GM12878 (cell line): ENCODE data around the gene ZNF154. TPM values are rescaled to one million over a fixed set of nuclear protein-coding genes. Genes with fewer than 3 reads are reported as not detected.

Source experiments
- ATAC-seq: fragments of 200-7000 bp; cut with Tn5 transposase; 3 replicates; pipeline ENCODE4 v1.9.1; 2020; ENCODE audit warnings: mild to moderate bottlenecking, moderate library complexity
- BruUV-seq: library from RNA; stranded (reverse); fragments of 400-500 nt; replicated peaks from 2 replicates; lab custom pipeline; 2021; lab: Mats Ljungman, UMichigan
- CTCF ChIA-PET: fragments of 300-600 bp; sonication (Branson Sonifier 250); formaldehyde crosslinking; extraction: SDS; loops from one replicate; lab custom pipeline; 2021; ENCODE audit warnings: inconsistent platforms; lab: Yijun Ruan, JAX
- POLR2A ChIA-PET: fragments of 350-600 bp; formaldehyde crosslinking; extraction: SDS; loops from one replicate; lab custom pipeline; 2021; ENCODE audit warnings: inconsistent platforms; lab: Charles Lee
- RAD21 ChIA-PET: fragments of 300-600 bp; sonication (Branson Sonifier 250); formaldehyde crosslinking; loops from one replicate; lab custom pipeline; 2023; ENCODE audit warnings: antibody characterized with exemption; ENCODE audit not compliant: unreplicated experiment; lab: Charles Lee
- SMC1A ChIA-PET: fragments of 300-600 bp; sonication (Branson Sonifier 250); formaldehyde crosslinking; loops from one replicate; lab custom pipeline; 2023; ENCODE audit not compliant: unreplicated experiment, uncharacterized antibody; lab: Charles Lee
- DNase-seq: peaks from one replicate; pipeline ENCODE4 v3.0.0-alpha.2; 2011; ENCODE audit warnings: low read depth, low spot score
- FAIRE-seq: peaks from 3 replicates; lab custom pipeline; 2011; peaks lifted over from hg19 to GRCh38; lab: Jason Lieb, UNC
- H2AFZ ChIP-seq: 2 replicates; pipeline ENCODE4 v1.6.0; 2011; ENCODE audit warnings: low read depth, low read length, control low read depth; ENCODE audit not compliant: control insufficient read depth
- H3K27ac ChIP-seq: 2 replicates; pipeline ENCODE4 v1.5.1; 2011; ENCODE audit warnings: control low read depth; ENCODE audit not compliant: control insufficient read depth, insufficient read depth
- H3K27me3 ChIP-seq, 2 experiments: replicated peaks in 1 of 2; 2 replicates each; pipeline versions ENCODE4 v1.6.0 to v1.6.1; 2011; ENCODE audit warnings: low read length in 1 of 2; ENCODE audit not compliant: control insufficient read depth in 2 of 2, insufficient read depth in 2 of 2
- H3K36me3 ChIP-seq, 2 experiments: 2 replicates each; pipeline ENCODE4 v1.5.1; 2011; ENCODE audit warnings: low read length in 1 of 2; ENCODE audit not compliant: control insufficient read depth in 2 of 2, insufficient read depth in 2 of 2
- H3K4me1 ChIP-seq: 2 replicates; pipeline ENCODE4 v1.6.1; 2011; ENCODE audit warnings: mild to moderate bottlenecking, low read length, moderate library complexity, mixed read lengths; ENCODE audit not compliant: control insufficient read depth, insufficient read depth
- H3K4me2 ChIP-seq: 2 replicates; pipeline ENCODE4 v1.6.0; 2011; ENCODE audit warnings: control low read depth; ENCODE audit not compliant: control insufficient read depth, insufficient read depth
- H3K4me3 ChIP-seq: fragments of 200-600 bp; sonication (generic); 2 replicates; pipeline ENCODE4 v1.5.1; 2016
- H3K79me2 ChIP-seq: 2 replicates; pipeline ENCODE4 v1.6.0; 2011; ENCODE audit warnings: low read length; ENCODE audit not compliant: control insufficient read depth, insufficient read depth
- H3K9ac ChIP-seq: 2 replicates; pipeline ENCODE4 v1.8.0; 2011; ENCODE audit warnings: low read length, control low read depth, mixed read lengths; ENCODE audit not compliant: control insufficient read depth, insufficient read depth
- H3K9me3 ChIP-seq: replicated peaks from 3 replicates; pipeline ENCODE4 v1.5.1; 2011; ENCODE audit warnings: mild to moderate bottlenecking, low read length; ENCODE audit not compliant: control insufficient read depth, insufficient read depth
- H4K20me1 ChIP-seq: 2 replicates; pipeline ENCODE4 v1.6.0; 2011; ENCODE audit not compliant: control insufficient read depth, insufficient read depth
- BACH1 ChIP-seq: fragments of 450-650 bp; IDR thresholded peaks from 2 replicates; pipeline ENCODE4 v1.6.1; 2017; ENCODE audit warnings: mild to moderate bottlenecking, borderline replicate concordance
- CREM ChIP-seq: IDR thresholded peaks from 2 replicates; pipeline ENCODE4 v1.6.1; 2014; ENCODE audit warnings: antibody characterized with exemption, low read depth
- ESRRA ChIP-seq: IDR thresholded peaks from 2 replicates; pipeline ENCODE4 v1.6.1; 2012; ENCODE audit warnings: mild to moderate bottlenecking, low read length, improper control_type of control experiment
- HDAC6 ChIP-seq: fragments of 200-600 bp; sonication (generic); IDR thresholded peaks from one replicate; pipeline ENCODE4 v1.8.0; 2017; ENCODE audit warnings: antibody characterized with exemption; ENCODE audit not compliant: unreplicated experiment
- NFXL1 ChIP-seq: fragments of 450-650 bp; IDR thresholded peaks from 2 replicates; pipeline ENCODE4 v1.6.1; 2017; ENCODE audit warnings: antibody characterized with exemption, mild to moderate bottlenecking, borderline replicate concordance
- PAX8 ChIP-seq: fragments of 450-650 bp; IDR thresholded peaks from 2 replicates; pipeline ENCODE4 v1.6.1; 2017; ENCODE audit warnings: mild to moderate bottlenecking, moderate library complexity
- SPI1 ChIP-seq: IDR thresholded peaks from 2 replicates; pipeline ENCODE4 v1.6.1; 2011; ENCODE audit warnings: low read depth, mild to moderate bottlenecking, low read length, moderate library complexity, borderline replicate concordance; ENCODE audit not compliant: insufficient read depth
- STAT1 ChIP-seq: fragments of 450-650 bp; conservative IDR thresholded peaks from 2 replicates; pipeline ENCODE4 v1.6.1; 2014; ENCODE audit warnings: antibody characterized with exemption, mild to moderate bottlenecking
- SUPT20H ChIP-seq: IDR thresholded peaks from 2 replicates; pipeline ENCODE4 v1.6.1; 2011; ENCODE audit warnings: low read depth, mild to moderate bottlenecking, low read length, moderate library complexity, borderline replicate concordance; ENCODE audit not compliant: control insufficient read depth
- YBX1 ChIP-seq: fragments of 450-650 bp; IDR thresholded peaks from 2 replicates; pipeline ENCODE4 v1.6.1; 2016; ENCODE audit warnings: antibody characterized with exemption
- WGBS: methylation state at CpG from one replicate; pipeline ENCODE4 v1.1.6; 2016; ENCODE audit warnings: low lambda C conversion rate; ENCODE audit not compliant: insufficient replicate concordance, insufficient coverage; ENCODE audit errors: missing lambda C conversion rate; 5-methylcytosine and 5-hydroxymethylcytosine counted together
- in situ Hi-C: fragments of 300-500 bp; cut with MboI; formaldehyde crosslinking; loops from 9 replicates; pipeline ENCODE4 v1.14.3; 2018; ENCODE audit warnings: mixed read lengths
- intact Hi-C: fragments of 100-400 bp; cut with micrococcal nuclease; formaldehyde crosslinking; loops from one replicate; pipeline ENCODE4 v1.14.2; 2022; ENCODE audit not compliant: unreplicated experiment
- polyA plus RNA-seq, 11 experiments: library from polyadenylated mRNA; depleted of rRNA in 4 of 11; unstranded in 6 of 11; stranded (reverse) in 5 of 11; fragments of >200 nt; fragmentation: Nextera tagmentation in 4 of 11; fragmentation: Illumina TruSeq in 1 of 11; extraction: Ambion mirVana in 4 of 11; extraction: Trizol in 1 of 11; gene quantifications; 1 replicate in 1 of 11; 2 replicates in 10 of 11; pipeline versions ENCODE4 v1.2.1 to v1.2.3, GENCODE V29; 2011 to 2016; ENCODE audit warnings: inconsistent platforms in 2 of 11, missing spikeins in 2 of 11, low read depth in 1 of 11
- total RNA-seq, 4 experiments: library from RNA; depleted of rRNA in 3 of 4; stranded (reverse); fragments of >200 nt in 3 of 4; fragmentation: Illumina TruSeq in 1 of 4; extraction: Trizol in 1 of 4; gene quantifications; 2 replicates each; pipeline versions ENCODE4 v1.2.1 to v1.2.3, GENCODE V29; 2013 to 2021
- TF ChIP-seq, protein P1 (sequence below): fragments of 450-650 bp; IDR thresholded peaks from 2 replicates; pipeline ENCODE4 v1.6.1; 2017; ENCODE audit warnings: mild to moderate bottlenecking, low read depth, inconsistent platforms; ENCODE audit not compliant: poor library complexity, severe bottlenecking
- TF ChIP-seq, protein P2 (sequence below): fragments of 450-650 bp; formaldehyde crosslinking; IDR thresholded peaks from 2 replicates; pipeline ENCODE4 v1.4.0; 2020; ENCODE audit warnings: mild to moderate bottlenecking, moderate library complexity
- TF ChIP-seq, protein P3 (sequence below): IDR thresholded peaks from 2 replicates; pipeline ENCODE4 v1.6.1; 2011; ENCODE audit warnings: low read depth, low read length, improper control_type of control experiment, borderline replicate concordance

The ZNF154 gene
- total and polyA plus RNA-seq, 10 of the 15 experiments (the other 5 are each of a cell fraction or from before 2014, with no cell fraction given) = 0.22 to 1.9 (median 1.1) TPM

DNA sequence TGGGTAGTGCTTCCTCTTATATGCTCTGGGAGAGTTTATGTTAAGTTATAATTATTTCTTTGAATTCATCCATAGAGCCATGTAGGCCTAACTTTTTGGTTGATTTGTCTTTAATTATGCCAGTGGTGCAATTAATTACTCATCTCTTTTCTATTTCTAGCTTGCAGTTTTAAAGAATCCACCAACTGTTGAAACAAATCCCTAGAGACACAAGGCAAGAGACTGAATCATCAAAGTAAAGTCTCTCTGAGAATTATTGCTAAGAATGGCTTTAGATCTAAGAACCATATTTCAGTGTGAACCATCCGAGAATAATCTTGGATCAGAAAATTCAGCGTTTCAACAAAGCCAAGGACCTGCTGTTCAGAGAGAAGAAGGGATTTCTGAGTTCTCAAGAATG, 33.1 kb downstream of the ZNF154 start:
- no peaks in the 10 kb centered on the region for H3K4me1 ChIP-seq
- intact Hi-C loops (no loop called here), in situ Hi-C loops (no loop called here)
- no peak overlapping the region for H3K4me3 ChIP-seq
- no peak for DNase-seq
- RAD21 ChIA-PET = no interaction called here
- no peak for FAIRE-seq
- H3K4me2 ChIP-seq = no peak overlapping the region
- H3K27me3 ChIP-seq = no peaks in the 10 kb centered on the region
- POLR2A ChIA-PET = no interaction called here
- H2AFZ ChIP-seq = no peak overlapping the region
- no peaks in the 10 kb centered on the region for H4K20me1 ChIP-seq
- no peak overlapping the region for H3K9ac ChIP-seq
- ATAC-seq = no peak
- peaks cover 2% of the 10 kb centered on the region for H3K9me3 ChIP-seq
- no peaks in the 10 kb centered on the region for H3K36me3 ChIP-seq
- 37% methylated on average over 2 of the region's 2 CpGs for WGBS
- no peak overlapping the region for H3K27ac ChIP-seq
- no TSS peak for BruUV-seq
- no peaks in the 10 kb centered on the region for H3K79me2 ChIP-seq
- CTCF ChIA-PET = no interaction called here
- TF ChIP-seq PAX8 (no peak), BACH1 (no peak), CREM (no peak), SUPT20H (no peak), YBX1 (no peak), NFXL1 (no peak), HDAC6 (no peak), STAT1 (no peak), ESRRA (no peak), SPI1 (no peak)
- TF ChIP-seq, protein P1, sequence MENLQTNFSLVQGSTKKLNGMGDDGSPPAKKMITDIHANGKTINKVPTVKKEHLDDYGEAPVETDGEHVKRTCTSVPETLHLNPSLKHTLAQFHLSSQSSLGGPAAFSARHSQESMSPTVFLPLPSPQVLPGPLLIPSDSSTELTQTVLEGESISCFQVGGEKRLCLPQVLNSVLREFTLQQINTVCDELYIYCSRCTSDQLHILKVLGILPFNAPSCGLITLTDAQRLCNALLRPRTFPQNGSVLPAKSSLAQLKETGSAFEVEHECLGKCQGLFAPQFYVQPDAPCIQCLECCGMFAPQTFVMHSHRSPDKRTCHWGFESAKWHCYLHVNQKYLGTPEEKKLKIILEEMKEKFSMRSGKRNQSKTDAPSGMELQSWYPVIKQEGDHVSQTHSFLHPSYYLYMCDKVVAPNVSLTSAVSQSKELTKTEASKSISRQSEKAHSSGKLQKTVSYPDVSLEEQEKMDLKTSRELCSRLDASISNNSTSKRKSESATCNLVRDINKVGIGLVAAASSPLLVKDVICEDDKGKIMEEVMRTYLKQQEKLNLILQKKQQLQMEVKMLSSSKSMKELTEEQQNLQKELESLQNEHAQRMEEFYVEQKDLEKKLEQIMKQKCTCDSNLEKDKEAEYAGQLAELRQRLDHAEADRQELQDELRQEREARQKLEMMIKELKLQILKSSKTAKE = no peak
- TF ChIP-seq, protein P2, sequence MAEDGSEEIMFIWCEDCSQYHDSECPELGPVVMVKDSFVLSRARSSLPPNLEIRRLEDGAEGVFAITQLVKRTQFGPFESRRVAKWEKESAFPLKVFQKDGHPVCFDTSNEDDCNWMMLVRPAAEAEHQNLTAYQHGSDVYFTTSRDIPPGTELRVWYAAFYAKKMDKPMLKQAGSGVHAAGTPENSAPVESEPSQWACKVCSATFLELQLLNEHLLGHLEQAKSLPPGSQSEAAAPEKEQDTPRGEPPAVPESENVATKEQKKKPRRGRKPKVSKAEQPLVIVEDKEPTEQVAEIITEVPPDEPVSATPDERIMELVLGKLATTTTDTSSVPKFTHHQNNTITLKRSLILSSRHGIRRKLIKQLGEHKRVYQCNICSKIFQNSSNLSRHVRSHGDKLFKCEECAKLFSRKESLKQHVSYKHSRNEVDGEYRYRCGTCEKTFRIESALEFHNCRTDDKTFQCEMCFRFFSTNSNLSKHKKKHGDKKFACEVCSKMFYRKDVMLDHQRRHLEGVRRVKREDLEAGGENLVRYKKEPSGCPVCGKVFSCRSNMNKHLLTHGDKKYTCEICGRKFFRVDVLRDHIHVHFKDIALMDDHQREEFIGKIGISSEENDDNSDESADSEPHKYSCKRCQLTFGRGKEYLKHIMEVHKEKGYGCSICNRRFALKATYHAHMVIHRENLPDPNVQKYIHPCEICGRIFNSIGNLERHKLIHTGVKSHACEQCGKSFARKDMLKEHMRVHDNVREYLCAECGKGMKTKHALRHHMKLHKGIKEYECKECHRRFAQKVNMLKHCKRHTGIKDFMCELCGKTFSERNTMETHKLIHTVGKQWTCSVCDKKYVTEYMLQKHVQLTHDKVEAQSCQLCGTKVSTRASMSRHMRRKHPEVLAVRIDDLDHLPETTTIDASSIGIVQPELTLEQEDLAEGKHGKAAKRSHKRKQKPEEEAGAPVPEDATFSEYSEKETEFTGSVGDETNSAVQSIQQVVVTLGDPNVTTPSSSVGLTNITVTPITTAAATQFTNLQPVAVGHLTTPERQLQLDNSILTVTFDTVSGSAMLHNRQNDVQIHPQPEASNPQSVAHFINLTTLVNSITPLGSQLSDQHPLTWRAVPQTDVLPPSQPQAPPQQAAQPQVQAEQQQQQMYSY (CRISPR knock-in tag) = no peak
- TF ChIP-seq, protein P3, sequence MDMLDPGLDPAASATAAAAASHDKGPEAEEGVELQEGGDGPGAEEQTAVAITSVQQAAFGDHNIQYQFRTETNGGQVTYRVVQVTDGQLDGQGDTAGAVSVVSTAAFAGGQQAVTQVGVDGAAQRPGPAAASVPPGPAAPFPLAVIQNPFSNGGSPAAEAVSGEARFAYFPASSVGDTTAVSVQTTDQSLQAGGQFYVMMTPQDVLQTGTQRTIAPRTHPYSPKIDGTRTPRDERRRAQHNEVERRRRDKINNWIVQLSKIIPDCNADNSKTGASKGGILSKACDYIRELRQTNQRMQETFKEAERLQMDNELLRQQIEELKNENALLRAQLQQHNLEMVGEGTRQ = no peak
- TF ChIP-seq, all 136 proteins: peak for 0
- SMC1A ChIA-PET = no interaction called here
